Stimulated activated CD4-positive, alpha-beta T cell treated with anti-CD3 and anti-CD28 coated beads, Interleukin-12 subunit alpha, Interleukin-12 subunit beta, amount 100 ng/mL, for 24 hours (primary cell): Measurements from ENCODE around the gene BCAS4.
A peak's percentile ranks its signal among the peaks of the same experiment; 100 is the strongest.
"Not testable (repeated sequence)": the region's sequence is repeated elsewhere in the genome, so short reads cannot be mapped to it uniquely, and the experiment has no call there.

Experiments used
- DNase-seq, 2 experiments: peaks; one replicate each; pipeline ENCODE4 v3.0.0-alpha.2; 2020; ENCODE audit warnings: low read depth in 2 of 2

The BCAS4 gene, protein sequence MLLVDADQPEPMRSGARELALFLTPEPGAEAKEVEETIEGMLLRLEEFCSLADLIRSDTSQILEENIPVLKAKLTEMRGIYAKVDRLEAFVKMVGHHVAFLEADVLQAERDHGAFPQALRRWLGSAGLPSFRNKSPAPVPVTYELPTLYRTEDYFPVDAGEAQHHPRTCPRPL

DNA sequence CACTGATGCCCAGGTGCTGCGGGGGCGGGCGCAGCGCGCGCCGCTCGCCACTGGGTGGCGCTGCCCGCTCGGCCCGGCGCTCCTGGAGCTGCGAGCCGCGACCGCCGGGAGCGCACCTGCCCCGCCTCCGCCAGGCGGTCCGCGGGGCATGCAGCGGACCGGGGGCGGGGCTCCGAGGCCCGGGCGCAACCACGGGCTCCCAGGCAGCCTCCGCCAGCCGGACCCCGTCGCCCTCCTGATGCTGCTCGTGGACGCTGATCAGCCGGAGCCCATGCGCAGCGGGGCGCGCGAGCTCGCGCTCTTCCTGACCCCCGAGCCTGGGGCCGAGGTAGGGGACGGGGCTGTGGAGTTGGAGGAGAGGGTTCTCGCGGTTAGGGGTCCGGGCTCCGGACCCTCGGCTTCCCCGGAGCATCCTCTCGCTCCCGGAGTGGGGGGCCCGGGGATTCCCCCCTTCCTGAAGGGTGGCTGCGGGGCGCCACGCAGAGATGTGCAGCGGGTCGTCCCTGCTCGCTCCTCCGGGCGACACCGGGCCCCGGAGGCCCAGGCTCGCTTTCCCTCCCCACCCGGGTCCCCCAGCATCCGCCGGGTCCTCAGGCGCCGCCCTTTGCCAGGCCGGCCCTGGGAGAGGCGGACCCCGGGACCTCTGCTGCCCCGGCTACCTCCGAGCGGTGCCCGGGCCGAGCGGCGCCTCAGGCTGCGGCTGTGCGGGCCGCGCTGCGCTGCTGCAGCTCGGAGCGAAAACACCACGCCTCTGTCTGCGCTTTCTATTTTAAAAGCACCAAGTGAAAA lies at the start of gene BCAS4:
Gene BCAS4 (plus strand): TSS at position 216 of the 789 bp plus-strand sequence. CDS start 23 bp downstream, at position 239.
- peak; percentile 71 to 72 for DNase-seq

- no peak for DNase-seq
Observed at GRCh38 chr20:50745634-50746137, 49.2 kb upstream of the BCAS4 start.

- no peak for DNase-seq
Observed at GRCh38 chr20:50746138-50746940, 48.5 kb upstream of the BCAS4 start.

GRCh38 chr20:50747275-50747674 lies 47.6 kb upstream of the BCAS4 start:
- DNase-seq: no peak

GRCh38 chr20:50750145-50750671 lies 44.7 kb upstream of the BCAS4 start:
- no peak for DNase-seq

GRCh38 chr20:50753152-50753551 lies 41.7 kb upstream of the BCAS4 start:
- DNase-seq: no peak

DNA sequence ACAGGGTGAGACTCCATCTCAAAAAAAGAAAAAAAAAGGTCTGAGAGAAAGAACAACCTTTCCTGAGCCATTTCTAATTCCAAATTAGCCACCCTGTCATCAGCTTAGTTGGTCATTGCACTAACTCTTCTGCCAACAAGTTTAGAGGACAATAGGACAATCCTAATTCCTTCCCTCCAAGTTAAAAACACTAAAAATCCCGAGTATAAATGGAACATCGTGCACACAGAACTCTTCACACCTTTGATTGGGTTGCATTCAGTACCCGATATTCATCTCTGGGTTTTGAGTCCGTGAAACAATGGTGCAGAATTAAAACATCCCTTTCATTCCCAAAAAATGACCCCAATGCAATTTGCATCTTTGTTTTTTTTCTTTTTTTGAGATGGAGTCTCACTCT lies 40.4 kb upstream of the BCAS4 start:
- no peak for DNase-seq

- DNase-seq: no peak
Observed at GRCh38 chr20:50756447-50756846, 38.4 kb upstream of the BCAS4 start.

DNA sequence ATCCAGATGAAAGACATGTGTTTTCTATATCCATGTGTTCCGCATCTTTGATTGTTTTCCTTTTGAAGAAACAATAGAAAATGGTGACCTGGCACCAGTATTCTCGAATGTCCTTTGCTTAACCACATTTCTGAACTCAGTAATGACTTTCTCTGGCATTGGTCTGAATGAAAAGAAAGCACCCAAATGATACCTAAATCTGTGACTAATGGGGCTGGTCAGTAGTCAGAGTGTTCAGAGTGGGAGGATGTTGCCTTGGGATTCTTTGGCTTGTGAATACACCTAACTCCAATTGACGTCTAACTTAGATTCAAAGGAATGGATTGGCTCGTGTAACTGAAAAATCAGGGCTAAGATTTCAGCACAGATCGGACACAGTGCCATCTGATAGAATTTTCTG lies 36.4 kb upstream of the BCAS4 start:
- DNase-seq: no peak

DNA sequence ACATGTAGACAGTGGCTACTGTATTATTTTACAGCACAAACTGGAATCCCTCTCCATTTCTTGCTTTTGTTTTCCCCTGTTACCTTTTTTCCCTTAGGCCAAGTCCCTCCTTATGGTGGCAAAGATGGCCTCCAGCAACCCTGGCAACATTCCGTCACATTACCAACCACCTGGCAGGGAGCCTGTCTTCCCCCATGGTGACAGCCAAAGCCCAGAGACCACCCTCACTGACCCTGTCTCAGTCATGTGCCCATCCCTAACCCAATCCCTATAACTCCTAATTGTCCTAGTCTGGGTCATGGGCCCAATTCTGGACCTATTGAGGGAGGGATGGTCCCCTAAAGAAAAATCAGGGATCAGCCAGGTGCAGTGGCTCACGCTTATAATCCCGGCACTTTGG lies 35.9 kb upstream of the BCAS4 start:
- no peak for DNase-seq

DNA sequence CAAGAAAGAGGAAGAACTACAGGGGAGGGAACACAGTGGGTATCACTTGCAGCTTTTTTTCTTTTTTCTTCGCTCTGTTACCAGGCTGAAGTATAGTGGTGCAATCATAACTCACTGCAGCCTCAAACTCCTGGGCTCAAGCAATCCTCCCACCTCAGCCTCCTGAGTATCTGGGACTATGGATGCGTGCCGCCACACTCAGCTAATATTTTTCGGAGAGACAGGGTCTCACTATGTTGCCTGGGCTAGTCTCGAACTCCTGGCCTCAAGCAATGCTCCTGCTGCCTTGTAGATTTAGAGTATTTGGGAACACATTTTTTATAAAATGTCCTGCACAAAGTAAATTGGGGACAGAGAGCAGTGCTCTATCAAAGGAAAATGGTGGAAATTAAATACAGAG lies 35.2 kb upstream of the BCAS4 start:
- no peak for DNase-seq

DNA sequence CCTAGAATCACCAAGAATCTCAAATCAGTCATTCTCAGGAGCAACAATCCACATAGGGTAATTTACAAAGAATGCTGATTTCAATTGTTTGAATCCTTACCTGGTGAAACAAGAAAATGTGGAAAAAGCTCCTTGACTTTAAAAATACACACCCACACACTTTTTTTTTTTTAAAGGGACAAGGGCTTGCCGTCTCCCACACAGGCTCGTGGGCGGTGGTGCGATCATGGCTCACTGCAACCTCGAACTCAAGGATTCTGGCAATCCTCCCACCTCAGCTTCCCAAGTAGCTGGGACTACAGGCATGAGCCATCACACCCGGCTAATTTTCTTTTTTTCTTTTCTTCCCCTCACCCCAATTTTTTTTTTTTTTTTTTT lies 32.8 kb upstream of the BCAS4 start:
- DNase-seq: no peak

GRCh38 chr20:50762435-50763220 lies 32.2 kb upstream of the BCAS4 start:
- no peak for DNase-seq

DNA sequence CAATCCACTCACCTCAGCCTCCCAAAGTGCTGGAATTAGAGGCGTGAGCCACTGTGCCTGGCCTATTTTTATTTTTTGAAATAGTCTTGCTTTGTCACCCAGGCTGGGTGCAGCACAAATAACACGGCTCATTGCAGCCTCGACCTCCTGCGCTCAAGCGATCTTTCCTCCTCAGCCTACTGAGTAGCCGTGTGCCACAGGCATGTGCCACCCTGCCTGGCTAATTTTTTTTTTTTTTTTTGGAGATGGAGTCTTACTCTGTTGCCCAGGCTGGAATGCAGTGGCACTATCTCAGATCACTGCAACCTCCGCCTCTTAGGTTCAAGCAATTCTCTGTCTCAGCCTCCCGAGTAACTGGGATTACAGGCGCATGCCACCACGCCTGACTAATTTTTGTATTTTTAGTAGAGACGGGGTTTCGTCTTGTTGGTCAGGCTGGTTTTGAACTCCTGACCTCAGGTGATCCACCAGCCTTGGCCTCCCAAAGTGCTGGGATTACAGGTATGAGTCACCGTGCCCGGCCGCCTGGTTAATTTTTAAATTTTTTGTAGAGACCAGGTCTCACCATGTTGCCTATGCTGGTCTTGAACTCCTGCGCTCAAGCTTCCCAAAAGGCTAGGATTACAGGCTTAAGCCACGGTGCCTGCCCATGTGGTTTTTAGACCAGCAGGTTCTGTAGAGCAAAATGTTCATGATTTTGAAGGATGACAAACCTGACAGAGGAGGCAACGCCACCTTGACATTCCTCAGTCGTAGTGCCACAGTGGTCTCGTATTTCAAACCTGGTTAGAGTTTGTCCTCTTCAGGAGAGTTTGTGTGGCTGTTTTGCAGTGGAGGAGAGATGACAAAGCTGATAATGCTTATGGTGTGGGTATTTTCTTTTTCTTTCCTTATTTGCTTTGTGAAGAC lies 31.1 kb upstream of the BCAS4 start:
- DNase-seq: not testable (repeated sequence)

GRCh38 chr20:50765251-50765650 lies 29.6 kb upstream of the BCAS4 start:
- not testable (repeated sequence) for DNase-seq

DNA sequence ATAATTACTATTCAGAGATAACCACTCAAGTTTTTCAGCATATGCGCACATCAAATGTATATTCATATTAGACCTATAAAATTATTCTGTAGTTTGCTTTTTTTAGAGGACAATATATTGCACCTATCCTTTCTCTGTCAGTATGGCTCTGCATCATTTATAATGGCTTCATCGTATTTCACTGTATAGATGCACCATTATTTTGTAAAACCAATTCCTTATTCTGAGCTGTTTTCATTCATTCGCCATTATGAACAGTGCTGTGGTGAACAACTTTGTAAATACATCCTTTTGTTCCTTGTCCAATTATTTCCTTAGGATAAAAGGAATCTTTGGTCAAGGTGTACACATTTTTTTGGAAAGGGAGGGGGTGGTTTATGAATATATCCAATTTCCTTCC lies 29.2 kb upstream of the BCAS4 start:
- no peak for DNase-seq

GRCh38 chr20:50766955-50767809 lies 27.7 kb upstream of the BCAS4 start:
- DNase-seq: not testable (repeated sequence)

DNA sequence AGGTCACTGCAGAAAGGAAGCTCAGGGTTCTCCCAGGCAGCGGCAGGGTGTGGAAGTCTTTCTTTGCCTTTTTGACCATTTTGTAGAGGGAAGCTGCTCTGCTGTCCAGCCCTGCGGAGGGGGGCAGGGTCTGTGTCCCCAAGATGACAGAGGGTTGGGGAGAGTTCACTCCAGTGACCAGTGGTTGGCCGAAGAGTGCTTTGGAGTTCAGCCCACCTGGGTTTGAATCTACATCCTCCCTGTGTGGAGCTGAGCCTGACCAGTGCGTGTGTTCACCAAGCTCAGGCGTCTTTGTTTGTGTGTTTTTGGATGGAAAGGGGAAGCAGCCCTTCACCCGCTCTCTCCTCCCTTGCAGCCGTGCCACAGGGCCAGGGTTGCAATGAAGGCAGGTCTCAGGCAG lies 25.9 kb upstream of the BCAS4 start:
- not testable (repeated sequence) for DNase-seq

- not testable (repeated sequence) for DNase-seq
Observed at GRCh38 chr20:50769551-50770085, 25.2 kb upstream of the BCAS4 start.
